Motor neuron (in vitro differentiated cells): Measurements from ENCODE around the gene SERP1. TPM values are rescaled to one million over a fixed set of nuclear protein-coding genes. Genes with fewer than 3 reads are reported as not detected.

Experiments
- ATAC-seq, 8 experiments: fragments of 200-7000 bp; cut with Tn5 transposase; replicated peaks in 6 of 8; 2 replicates each; pipeline ENCODE4 v1.8.0; 2021; ENCODE audit warnings: mild to moderate bottlenecking in 8 of 8, moderate library complexity in 8 of 8
- H3K27ac ChIP-seq, 2 donors: fragments of 250-450 bp; sonication (Bioruptor Pico); 2 replicates each; pipeline ENCODE4 v1.9.0; 2021; ENCODE audit warnings: antibody characterized with exemption in 2 of 2, mild to moderate bottlenecking in 2 of 2, moderate library complexity in 1 of 2
- H3K4me1 ChIP-seq, 2 donors: fragments of 250-450 bp; sonication (Bioruptor Pico); replicated peaks in 1 of 2; 2 replicates each; pipeline ENCODE4 v1.6.1; 2021; ENCODE audit warnings: antibody characterized with exemption in 2 of 2, mild to moderate bottlenecking in 2 of 2, moderate library complexity in 1 of 2
- H3K4me3 ChIP-seq, 5 donors: fragments of 250-450 bp; sonication (Bioruptor Pico); 2 replicates each; pipeline ENCODE4 v1.9.0; 2021; ENCODE audit warnings: antibody characterized with exemption in 5 of 5, mild to moderate bottlenecking in 5 of 5, moderate library complexity in 4 of 5
- WGBS, 10 experiments: fragments of 450-650 bp; shearing (Covaris generic); methylation state at CpG; one replicate each; pipeline ENCODE4 v1.0.0; 2022; 5-methylcytosine and 5-hydroxymethylcytosine counted together
- in situ Hi-C, 9 experiments: fragments of 400-800 bp; cut with MboI; loops; one replicate each; pipeline ENCODE4 v1.15.0; 2021; ENCODE audit warnings: low sequenced_read_pairs in 9 of 9, low pct_unique_long_range_greater_than_20kb in 2 of 9; ENCODE audit not compliant: unreplicated experiment in 9 of 9
- total RNA-seq, 8 experiments: library from RNA; unstranded; fragments of 300-600 nt; gene quantifications; 2 replicates each; pipeline versions ENCODE4 v1.2.3 to v1.2.4, GENCODE V29; 2022

Gene SERP1
- total RNA-seq, 8 experiments from 2014 or later = 61.9 to 109 (median 85.0) TPM

GRCh38 chr3:150547045-150547741, 897 bp upstream of the SERP1 start:
- in situ Hi-C loops = loop anchor here in 1 of 9 experiments (25.0 kb wide), 1 partner anchor 135 kb away; the partner anchor contains the start of gene TSC22D2
- Histone ChIP-seq H3K4me1 (peaks cover 0 to 10% of the 10 kb centered on the region in 2 donors), H3K27ac (peak overlapping the region; percentile 97), H3K4me3 (peak overlapping the region; percentile 56 to 92 (median 73))
- ATAC-seq = peak in 3 of 8 experiments; percentile 1 to 68 (median 64)
- WGBS, 10 experiments = 0 to 24% (median 14%) methylated on average over 2 to 7 of the region's 7 CpGs

DNA sequence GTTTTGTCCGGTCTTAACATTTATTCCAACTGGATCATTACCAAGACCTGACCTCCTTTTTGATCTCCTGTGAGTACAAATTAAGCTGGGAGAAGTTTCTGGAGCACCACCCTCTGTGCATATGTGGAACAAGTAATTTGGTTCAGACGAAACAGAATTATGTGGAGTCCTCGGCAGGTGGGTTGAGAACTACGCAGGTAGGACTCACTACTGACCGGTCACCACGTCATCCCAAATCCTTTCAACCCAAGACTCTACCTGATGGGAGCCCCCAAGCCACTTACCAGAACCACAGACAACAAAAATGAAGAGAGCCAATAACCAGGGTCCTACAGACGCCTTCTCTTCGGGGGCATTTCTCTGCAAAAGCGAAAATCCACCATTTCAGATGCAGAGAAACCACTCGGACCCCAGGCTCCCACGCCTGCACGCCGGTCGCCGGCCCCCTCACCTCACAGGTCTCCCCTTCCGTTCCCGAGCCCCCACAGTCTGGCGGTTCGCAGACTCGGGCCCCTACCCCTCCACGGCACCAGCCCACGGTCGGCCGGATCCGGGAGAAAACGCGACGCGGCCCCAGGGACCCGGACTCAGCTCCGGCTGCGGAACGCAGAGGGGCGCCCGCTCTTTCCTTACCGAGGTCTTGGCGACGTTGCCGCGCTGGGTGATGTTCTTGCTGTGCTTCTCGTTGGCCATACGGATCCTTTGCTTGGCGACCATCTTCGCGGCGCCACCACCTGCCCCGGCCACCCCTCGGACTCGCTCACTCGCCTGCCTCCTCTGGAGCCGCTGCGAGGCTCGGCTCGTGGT, 674 bp downstream of the SERP1 start:
- ATAC-seq = peak in 1 of 8 experiments; percentile 2
- in situ Hi-C loops = loop anchor here in 1 of 9 experiments (25.0 kb wide), 1 partner anchor 133 kb away; the partner anchor contains the start of gene TSC22D2
- 0 to 33% (median 1%) methylated on average over 1 to 15 of the region's 54 CpGs for WGBS, 10 experiments

GRCh38 chr3:150544726-150545125, 1.6 kb downstream of the SERP1 start:
- in situ Hi-C loops = loop anchor here in 1 of 9 experiments (25.0 kb wide), 1 partner anchor 132 kb away; the partner anchor contains the start of gene TSC22D2
- H3K4me3 ChIP-seq = peak overlapping the region; percentile 56 to 92 (median 73)
- peaks cover 0 to 10% of the 10 kb centered on the region in 2 donors for H3K4me1 ChIP-seq
- 0 to 20% (median 0%) methylated on average over 1 of the region's 1 CpG; no CpG with 5 or more reads in 3 of the 10 experiments for WGBS, 10 experiments
- no peak for ATAC-seq
- H3K27ac ChIP-seq = no peak overlapping the region

More for the DNA sequence above, 674 bp downstream of the SERP1 start:
- H3K27ac ChIP-seq = peak overlapping the region; percentile 93 to 96
- peaks cover 0 to 10% of the 10 kb centered on the region in 2 donors for H3K4me1 ChIP-seq
- H3K4me3 ChIP-seq = peak overlapping the region; percentile 56 to 92 (median 73)

DNA sequence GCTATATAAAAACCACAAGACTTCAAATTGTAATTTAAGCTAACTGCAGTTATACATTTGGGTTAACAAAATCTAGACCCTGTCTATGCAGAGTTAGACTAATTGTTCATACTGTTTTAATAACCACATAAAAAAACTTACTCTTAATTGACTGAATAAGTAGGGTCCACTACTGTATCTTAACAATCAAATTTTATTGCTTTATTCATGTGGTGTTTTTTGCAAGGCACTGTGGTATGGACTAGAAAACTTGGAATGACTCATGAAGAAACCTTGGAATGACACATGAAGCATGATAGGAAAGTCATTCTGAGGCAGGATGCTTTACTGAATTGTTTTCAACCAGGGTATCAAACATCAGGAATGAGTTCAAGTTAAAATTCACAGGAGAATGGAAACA, 2.3 kb downstream of the SERP1 start:
- Histone ChIP-seq H3K4me1 (peaks cover 0 to 10% of the 10 kb centered on the region in 2 donors), H3K27ac (no peak overlapping the region), H3K4me3 (peak overlapping the region in 3 of 5 donors; percentile 56 to 92 (median 76))
- in situ Hi-C loops = loop anchor here in 1 of 9 experiments (25.0 kb wide), 1 partner anchor 132 kb away; the partner anchor contains the start of gene TSC22D2
- ATAC-seq = no peak

DNA sequence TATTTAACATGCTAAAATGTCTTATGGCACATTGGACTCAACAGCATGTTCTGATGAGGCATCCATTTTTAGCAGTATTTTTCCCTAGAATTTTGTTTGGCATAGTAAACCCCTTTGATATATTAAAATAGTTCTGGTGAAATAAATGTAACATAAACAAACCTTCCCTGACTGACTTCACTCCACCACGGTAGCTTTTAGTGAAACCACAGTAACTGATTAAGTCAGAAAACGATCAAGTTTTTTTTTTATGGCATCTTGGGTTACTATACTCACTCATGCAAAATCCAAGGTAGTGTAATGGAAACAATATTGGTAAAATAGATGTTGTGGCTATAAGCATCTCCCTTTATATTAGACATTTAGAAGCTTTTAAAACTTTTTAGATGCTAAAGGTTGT, 2.8 kb downstream of the SERP1 start:
- Histone ChIP-seq H3K27ac (no peak overlapping the region), H3K4me1 (peaks cover 0 to 10% of the 10 kb centered on the region in 2 donors), H3K4me3 (peak overlapping the region in 2 of 5 donors; percentile 76 to 92)
- no peak for ATAC-seq
- in situ Hi-C loops = loop anchor here in 1 of 9 experiments (25.0 kb wide), 1 partner anchor 131 kb away; the partner anchor contains the start of gene TSC22D2
- WGBS, 10 experiments = 74 to 100% (median 92%) methylated on average over 1 to 2 of the region's 2 CpGs; no CpG with 5 or more reads in 1 of the 10 experiments

GRCh38 chr3:150543128-150543527, 3.2 kb downstream of the SERP1 start:
- in situ Hi-C loops = loop anchor here in 1 of 9 experiments (25.0 kb wide), 1 partner anchor 131 kb away; the partner anchor contains the start of gene TSC22D2
- no peak for ATAC-seq
- no peak overlapping the region for H3K4me3 ChIP-seq
- H3K4me1 ChIP-seq = peaks cover 0 to 10% of the 10 kb centered on the region in 2 donors
- 41 to 100% (median 91%) methylated on average over 1 to 3 of the region's 3 CpGs for WGBS, 10 experiments
- H3K27ac ChIP-seq = no peak overlapping the region

- Histone ChIP-seq H3K4me3 (no peak overlapping the region), H3K4me1 (peaks cover 0 to 4% of the 10 kb centered on the region in 2 donors), H3K27ac (no peak overlapping the region)
- no peak for ATAC-seq
- 75 to 100% (median 92%) methylated on average over 1 to 3 of the region's 3 CpGs for WGBS, 10 experiments
- in situ Hi-C loops = loop anchor here in 1 of 9 experiments (25.0 kb wide), 1 partner anchor 129 kb away; the partner anchor contains the start of gene TSC22D2
Measured at GRCh38 chr3:150540991-150541390, 5.3 kb downstream of the SERP1 start.

DNA sequence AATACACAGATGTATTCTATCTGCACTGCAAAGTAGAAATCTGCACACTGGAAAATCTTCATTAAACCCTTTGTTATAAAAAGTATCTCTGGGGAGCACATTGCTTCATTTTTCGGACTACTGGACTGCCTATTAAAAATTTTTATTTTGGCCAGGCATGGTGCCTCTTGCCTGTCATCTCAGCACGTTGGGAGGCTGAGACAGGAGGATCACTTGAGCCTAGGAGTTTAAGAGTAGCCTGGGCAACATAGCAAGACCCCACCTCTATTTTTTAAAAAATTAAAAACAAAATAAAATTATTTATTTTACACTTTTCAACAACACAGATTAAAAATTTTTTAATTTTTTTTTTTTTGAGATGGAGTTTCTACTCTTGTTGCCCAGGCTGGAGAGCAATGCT, 6.0 kb downstream of the SERP1 start:
- 75 to 100% (median 91%) methylated on average over 1 to 2 of the region's 2 CpGs for WGBS, 10 experiments
- ATAC-seq = no peak
- in situ Hi-C loops = loop anchor here in 1 of 9 experiments (25.0 kb wide), 1 partner anchor 128 kb away; the partner anchor contains the start of gene TSC22D2
- no peak overlapping the region for H3K27ac ChIP-seq
- H3K4me3 ChIP-seq = no peak overlapping the region
- H3K4me1 ChIP-seq = peaks cover 0 to 4% of the 10 kb centered on the region in 2 donors

DNA sequence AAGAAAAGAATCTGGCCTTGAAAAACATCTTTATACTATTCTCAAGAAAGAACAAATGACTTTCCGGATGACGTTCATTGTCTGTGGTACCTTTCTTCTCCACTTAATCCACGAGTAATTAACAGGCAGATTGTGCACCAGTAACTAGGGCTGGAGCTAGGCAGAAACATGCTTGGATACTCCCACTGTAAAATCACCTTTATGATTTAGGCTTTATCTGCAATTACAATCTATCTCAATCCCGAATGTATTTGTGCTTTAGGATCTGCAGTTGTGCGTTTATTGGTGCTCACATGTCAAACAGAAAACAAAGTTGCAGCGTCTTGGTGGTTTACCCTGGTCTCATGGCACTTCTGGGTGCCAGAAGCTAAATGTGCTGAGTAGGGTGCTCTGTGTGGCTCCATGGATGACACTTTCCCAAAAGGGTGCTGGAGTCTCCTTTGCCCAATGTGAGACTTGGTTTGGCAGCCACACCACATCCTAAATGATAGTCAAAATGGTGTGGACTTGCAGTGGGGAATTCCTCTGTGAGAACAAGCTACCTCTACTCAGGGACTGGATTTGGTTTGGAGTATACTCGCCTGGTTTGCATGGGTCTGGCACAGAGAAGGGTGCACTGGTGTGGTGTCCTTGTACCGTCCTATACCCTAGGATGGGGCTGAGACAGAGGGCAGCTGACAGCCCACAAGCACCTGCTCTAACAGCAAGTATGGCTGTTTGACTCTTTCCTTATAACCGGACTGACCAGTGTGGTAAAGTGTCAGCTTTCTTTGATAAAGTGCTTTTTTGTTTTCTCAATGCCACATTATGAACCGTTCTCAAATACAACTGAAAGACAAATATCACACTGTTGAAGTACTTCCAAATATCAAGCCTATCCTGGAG, 7.7 kb downstream of the SERP1 start:
- in situ Hi-C loops = loop anchor here in 1 of 9 experiments (25.0 kb wide), 1 partner anchor 126 kb away; the partner anchor contains the start of gene TSC22D2
- H3K4me3 ChIP-seq = no peak overlapping the region
- no peaks in the 10 kb centered on the region for H3K4me1 ChIP-seq
- peak in 6 of 8 experiments; percentile 27 to 66 (median 64) for ATAC-seq
- 73 to 95% (median 88%) methylated on average over 2 to 9 of the region's 10 CpGs for WGBS, 10 experiments
- H3K27ac ChIP-seq = no peak overlapping the region

DNA sequence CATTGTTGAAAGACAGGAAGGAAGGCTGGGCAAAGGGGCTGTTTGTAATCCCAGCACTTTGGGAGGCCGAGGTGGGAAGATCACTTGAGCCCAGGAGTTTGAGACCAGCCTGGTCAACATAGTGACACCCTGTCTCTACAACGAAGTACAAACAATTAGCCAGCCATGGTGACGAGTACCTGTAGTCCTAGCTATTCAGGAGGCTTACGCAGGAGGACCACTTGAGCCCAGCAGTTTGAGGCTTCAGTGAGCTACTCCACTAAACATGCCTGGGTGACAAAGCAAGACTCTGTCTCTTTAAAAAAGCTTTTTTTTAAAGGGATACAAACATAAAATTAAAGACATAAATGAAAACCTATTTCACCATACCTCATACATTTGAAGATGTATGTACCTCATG, 11.1 kb downstream of the SERP1 start:
- no peak overlapping the region for H3K27ac ChIP-seq
- in situ Hi-C loops = loop anchor here in 1 of 9 experiments (25.0 kb wide), 1 partner anchor 123 kb away; the partner anchor contains the start of gene TSC22D2
- 30 to 90% (median 68%) methylated on average over 1 to 4 of the region's 4 CpGs for WGBS, 10 experiments
- H3K4me3 ChIP-seq = no peak overlapping the region
- no peak for ATAC-seq
- H3K4me1 ChIP-seq = no peaks in the 10 kb centered on the region

DNA sequence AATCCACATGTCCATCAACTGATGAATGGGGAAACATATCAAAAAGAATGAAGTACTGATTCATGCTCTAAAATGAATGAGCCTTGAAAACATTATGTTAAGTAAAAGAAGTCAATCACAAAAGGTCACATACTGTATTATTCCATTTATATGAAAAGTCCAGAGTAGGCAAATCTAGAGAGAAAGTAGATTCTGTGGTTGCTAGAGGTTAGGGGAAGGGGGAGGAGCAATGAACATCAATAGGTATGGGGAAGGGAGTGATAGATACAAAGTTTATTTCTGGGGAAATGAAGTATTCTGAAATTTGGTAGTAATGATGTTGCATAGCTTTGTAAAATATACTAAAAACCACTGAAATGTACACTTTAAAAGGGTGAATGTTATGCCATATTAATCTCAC, 14.5 kb downstream of the SERP1 start:
- ATAC-seq = no peak

GRCh38 chr3:150528354-150528797, 17.9 kb downstream of the SERP1 start:
- H3K4me3 ChIP-seq = no peak overlapping the region

More for the DNA sequence above, 14.5 kb downstream of the SERP1 start:
- no peaks in the 10 kb centered on the region for H3K4me1 ChIP-seq
- no peak overlapping the region for H3K27ac ChIP-seq
- H3K4me3 ChIP-seq = no peak overlapping the region
- in situ Hi-C loops = loop anchor here in 1 of 9 experiments (25.0 kb wide), 1 partner anchor 119 kb away; the partner anchor contains the start of gene TSC22D2

More at GRCh38 chr3:150528354-150528797, 17.9 kb downstream of the SERP1 start:
- peak in 3 of 8 experiments; percentile 17 to 94 (median 31) for ATAC-seq
- H3K4me1 ChIP-seq = no peaks in the 10 kb centered on the region
- H3K27ac ChIP-seq = no peak overlapping the region
- in situ Hi-C loops = loop anchor here in 1 of 9 experiments (25.0 kb wide), 1 partner anchor 116 kb away; the partner anchor contains the start of gene TSC22D2
- 4 to 74% (median 55%) methylated on average over 2 of the region's 2 CpGs; no CpG with 5 or more reads in 1 of the 10 experiments for WGBS, 10 experiments
